SK-N-SH (cell line): Measurements from ENCODE around the gene TTC28. TPM values are rescaled to one million over a fixed set of nuclear protein-coding genes. Genes with fewer than 3 reads are reported as not detected.

Experiments used
- CTCF ChIA-PET: fragments of 300-600, 350-600 bp; formaldehyde crosslinking; extraction: SDS; loops from one replicate; lab custom pipeline; 2021; lab: Yijun Ruan, JAX
- POLR2A ChIA-PET: fragments of 350-600 bp; sonication (Branson Sonifier 250); formaldehyde crosslinking; extraction: SDS; loops from one replicate; lab custom pipeline; 2020; ENCODE audit warnings: antibody characterized with exemption, inconsistent platforms; lab: Yijun Ruan, JAX
- DNase-seq: peaks from one replicate; pipeline ENCODE4 v3.0.0; 2012
- H2AFZ ChIP-seq: fragments of 200-600 bp; sonication (generic); 2 replicates; pipeline ENCODE4 v1.8.1; 2016; ENCODE audit warnings: antibody characterized with exemption, mild to moderate bottlenecking, low read depth
- H3F3A ChIP-seq: fragments of 200-600 bp; sonication (generic); replicated peaks from 2 replicates; pipeline ENCODE3; 2016; ENCODE audit warnings: antibody characterized with exemption, mild to moderate bottlenecking; ENCODE audit not compliant: insufficient read depth
- H3K27ac ChIP-seq, 2 experiments: fragments of 200-500 bp in 1 of 2; fragments of 200-600 bp in 1 of 2; sonication (Bioruptor generic) in 1 of 2; sonication (generic), shearing (Covaris generic) in 1 of 2; 2 replicates each; pipeline versions ENCODE4 v1.5.1 to v1.6.1; 2014 to 2016; ENCODE audit warnings: low read depth in 2 of 2, inconsistent platforms in 1 of 2, low read length in 1 of 2, mild to moderate bottlenecking in 1 of 2, mixed read lengths in 1 of 2
- H3K27me3 ChIP-seq: fragments of 200-600 bp; sonication (generic), shearing (Covaris generic); 2 replicates; pipeline ENCODE4 v1.6.1; 2016; ENCODE audit warnings: mixed run types; ENCODE audit not compliant: insufficient read depth
- H3K36me3 ChIP-seq, 2 experiments: fragments of 200-500 bp in 1 of 2; fragments of 200-600 bp in 1 of 2; sonication (Bioruptor generic) in 1 of 2; sonication (generic) in 1 of 2; replicated peaks in 1 of 2; 2 replicates each; pipeline versions ENCODE3 to v1.5.1; 2014 to 2016; ENCODE audit warnings: low read length in 1 of 2, mild to moderate bottlenecking in 1 of 2; ENCODE audit not compliant: insufficient read depth in 2 of 2, control insufficient read depth in 1 of 2
- H3K4me1 ChIP-seq, 2 experiments: fragments of 200-500 bp in 1 of 2; fragments of 200-600 bp in 1 of 2; sonication (Bioruptor generic) in 1 of 2; sonication (generic), shearing (Covaris generic) in 1 of 2; 2 replicates each; pipeline versions ENCODE4 v1.5.1 to v1.6.1; 2014 to 2016; ENCODE audit warnings: low read depth in 1 of 2, low read length in 1 of 2, mixed run types in 1 of 2; ENCODE audit not compliant: insufficient read depth in 2 of 2, control insufficient read depth in 1 of 2
- H3K4me2 ChIP-seq: fragments of 200-600 bp; sonication (generic), shearing (Covaris generic); 2 replicates; pipeline ENCODE4 v1.6.1; 2017; ENCODE audit warnings: mixed run types
- H3K4me3 ChIP-seq, 2 experiments: fragments of 200-500 bp in 1 of 2; fragments of 200-600 bp in 1 of 2; sonication (Bioruptor generic) in 1 of 2; sonication (generic), shearing (Covaris generic) in 1 of 2; 2 replicates each; pipeline versions ENCODE4 v1.5.1 to v1.8.1; 2014 to 2016; ENCODE audit warnings: low read depth in 2 of 2, inconsistent platforms in 1 of 2, low read length in 1 of 2, mild to moderate bottlenecking in 1 of 2, mixed read lengths in 1 of 2, moderate library complexity in 1 of 2
- H3K79me2 ChIP-seq: fragments of 200-600 bp; sonication (generic); 2 replicates; pipeline ENCODE4 v1.8.1; 2017; ENCODE audit warnings: mild to moderate bottlenecking; ENCODE audit not compliant: insufficient read depth
- H3K9ac ChIP-seq: fragments of 200-600 bp; sonication (generic); 2 replicates; pipeline ENCODE4 v1.6.1; 2017; ENCODE audit warnings: mixed run types
- H3K9me2 ChIP-seq: fragments of 200-600 bp; sonication (generic); 2 replicates; pipeline ENCODE4 v1.6.1; 2017; ENCODE audit warnings: mixed run types
- H3K9me3 ChIP-seq: fragments of 200-600 bp; sonication (generic); 2 replicates; pipeline ENCODE4 v1.6.1; 2017; ENCODE audit warnings: mixed run types, mild to moderate bottlenecking, moderate library complexity
- H4K20me1 ChIP-seq: fragments of 200-600 bp; sonication (generic); 2 replicates; pipeline ENCODE4 v1.6.1; 2017; ENCODE audit warnings: mild to moderate bottlenecking, mixed run types; ENCODE audit not compliant: insufficient read depth
- CTCF ChIP-seq: fragments of 200-600 bp; sonication (generic); IDR thresholded peaks from 2 replicates; pipeline ENCODE4 v1.6.1; 2017; ENCODE audit warnings: antibody characterized with exemption, mild to moderate bottlenecking, moderate library complexity
- EP300 ChIP-seq, 2 experiments: IDR thresholded peaks; 2 replicates each; pipeline versions ENCODE4 v1.4.0 to v1.6.1; 2012; ENCODE audit warnings: borderline replicate concordance in 1 of 2, low read depth in 1 of 2, low read length in 1 of 2
- FOSL2 ChIP-seq: IDR thresholded peaks from 2 replicates; pipeline ENCODE4 v1.4.0; 2012; ENCODE audit warnings: low read depth, mild to moderate bottlenecking, moderate library complexity, borderline replicate concordance
- FOXJ3 ChIP-seq: sonication (generic); formaldehyde crosslinking; IDR thresholded peaks from 2 replicates; pipeline ENCODE4 v1.5.1; 2020; ENCODE audit warnings: mild to moderate bottlenecking, missing genetic modification reagents
- FOXM1 ChIP-seq: IDR thresholded peaks from 2 replicates; pipeline ENCODE4 v1.4.0; 2012; ENCODE audit warnings: low read depth, mild to moderate bottlenecking
- GATA2 ChIP-seq: sonication (generic); formaldehyde crosslinking; IDR thresholded peaks from 2 replicates; pipeline ENCODE4 v1.5.0; 2020; ENCODE audit warnings: mild to moderate bottlenecking, missing genetic modification reagents
- JUND ChIP-seq: IDR thresholded peaks from 2 replicates; pipeline ENCODE4 v1.4.0; 2012
- MAX ChIP-seq: IDR thresholded peaks from 2 replicates; pipeline ENCODE4 v1.4.0; 2012; ENCODE audit warnings: low read depth
- MXI1 ChIP-seq: IDR thresholded peaks from 2 replicates; pipeline ENCODE4 v1.6.1; 2012; ENCODE audit warnings: mild to moderate bottlenecking, low read depth, low read length, improper control_type of control experiment
- NFIC ChIP-seq: IDR thresholded peaks from 2 replicates; pipeline ENCODE4 v1.4.0; 2012; ENCODE audit warnings: borderline replicate concordance
- NRF1 ChIP-seq: IDR thresholded peaks from 2 replicates; pipeline ENCODE4 v1.6.1; 2012; ENCODE audit warnings: low read depth, mild to moderate bottlenecking, low read length
- POLR2AphosphoS5 ChIP-seq: IDR thresholded peaks from 2 replicates; pipeline ENCODE4 v1.6.1; 2012; ENCODE audit warnings: low read depth, low read length
- RAD21 ChIP-seq: IDR thresholded peaks from 2 replicates; pipeline ENCODE4 v1.6.1; 2012; ENCODE audit warnings: mild to moderate bottlenecking, low read length
- REST ChIP-seq: IDR thresholded peaks from 2 replicates; pipeline ENCODE4 v1.6.1; 2012; ENCODE audit warnings: mild to moderate bottlenecking, low read depth, low read length, moderate library complexity
- TAF1 ChIP-seq: IDR thresholded peaks from 2 replicates; pipeline ENCODE4 v1.6.1; 2012; ENCODE audit warnings: low read depth, mild to moderate bottlenecking, low read length, moderate library complexity, borderline replicate concordance
- USF2 ChIP-seq: fragments of 150-350 bp; IDR thresholded peaks from 2 replicates; pipeline ENCODE4 v1.6.1; 2017; ENCODE audit warnings: antibody characterized with exemption, low read length, low read depth, borderline replicate concordance
- YY1 ChIP-seq: IDR thresholded peaks from 2 replicates; pipeline ENCODE4 v1.4.0; 2012; ENCODE audit warnings: low read depth, mild to moderate bottlenecking
- ZBTB33 ChIP-seq: IDR thresholded peaks from 2 replicates; pipeline ENCODE4 v1.4.0; 2012; ENCODE audit warnings: low read depth, borderline replicate concordance
- WGBS: methylation state at CpG from one replicate; pipeline ENCODE4 v1.1.6; 2017; ENCODE audit warnings: low lambda C conversion rate; 5-methylcytosine and 5-hydroxymethylcytosine counted together
- polyA plus RNA-seq, 3 experiments: library from polyadenylated mRNA; depleted of rRNA; stranded (reverse); fragments of >200 nt; gene quantifications; 2 replicates each; pipeline ENCODE4 v1.2.3, GENCODE V29; 2012

TTC28 gene
- polyA plus RNA-seq, 1 of the 3 experiments (the other 2 are of a cell fraction) = 5.9 TPM

GRCh38 chr22:28417431-28417830, 262.2 kb downstream of the TTC28 start:
- no peak overlapping the region for H3K27ac ChIP-seq
- H3K4me2 ChIP-seq = no peak overlapping the region
- 79% methylated on average over 2 of the region's 2 CpGs for WGBS
- CTCF ChIA-PET = interaction anchor here (1.0 kb wide), 2 partner anchors 365 to 412 kb away, joined by 3 to 4 read pairs; no protein-coding TSS in a partner anchor
- H3K36me3 ChIP-seq = no peaks in the 10 kb centered on the region
- POLR2A ChIA-PET = no interaction called here
- peaks cover 10% of the 10 kb centered on the region; the same call in 1 of the 2 replicates for H3K79me2 ChIP-seq
- no peak for TF ChIP-seq MXI1
- TF ChIP-seq USF2 = no peak
- TF ChIP-seq NRF1 = no peak
- no peak for TF ChIP-seq MAX
- TF ChIP-seq FOSL2 = no peak
- no peak for TF ChIP-seq NFIC
- no peak for TF ChIP-seq CTCF
- no peak for TF ChIP-seq RAD21
- TF ChIP-seq TAF1 = no peak
- no peak for TF ChIP-seq POLR2AphosphoS5
- no peak for TF ChIP-seq EP300 (IDR thresholded peaks at IDR 0.05; ENCODE audit: borderline replicate concordance in 1 of 2, low read depth in 1 of 2, low read length in 1 of 2)
- no peak for TF ChIP-seq GATA2 (CRISPR knock-in tag)
- TF ChIP-seq ZBTB33 = no peak
- no peak for TF ChIP-seq JUND
- no peak for TF ChIP-seq FOXM1
- no peak for TF ChIP-seq YY1
- TF ChIP-seq FOXJ3 (CRISPR knock-in tag) = no peak
- no peak for TF ChIP-seq REST
- no peaks in the 10 kb centered on the region for H3K27me3 ChIP-seq
- H2AFZ ChIP-seq = no peak overlapping the region
- H3K9ac ChIP-seq = no peak overlapping the region
- no peaks in the 10 kb centered on the region for H3K9me2 ChIP-seq
- no peak for DNase-seq
- H4K20me1 ChIP-seq = no peaks in the 10 kb centered on the region
- H3F3A ChIP-seq = peaks cover 9% of the 10 kb centered on the region
- H3K4me1 ChIP-seq = peaks cover 0 to 15% of the 10 kb centered on the region in 2 experiments; a peak in 3 of 4 replicates
- H3K4me3 ChIP-seq = no peak overlapping the region
- H3K9me3 ChIP-seq = no peaks in the 10 kb centered on the region
